Liver (tissue), 3 donors: ENCODE measurements around the gene ZNF333.

Source experiments
- CTCF ChIP-seq: fragments of 150-350 bp; IDR thresholded peaks from 2 replicates; pipeline ENCODE4 v1.5.1; 2017; ENCODE audit warnings: improper control_type of control experiment, low read depth, low read length; ENCODE audit not compliant: missing input control
- EGR1 ChIP-seq, 2 donors: IDR thresholded peaks; 2 replicates each; pipeline ENCODE4 v1.6.1; 2016 to 2018; ENCODE audit warnings: antibody characterized with exemption in 2 of 2, low read depth in 2 of 2
- FOXA1 ChIP-seq: IDR thresholded peaks from 2 replicates; pipeline ENCODE4 v1.6.1; 2016; ENCODE audit warnings: antibody characterized with exemption
- HNF4A ChIP-seq, 2 donors: conservative IDR thresholded peaks; 2 replicates each; pipeline ENCODE4 v1.6.1; 2016; ENCODE audit warnings: antibody characterized with exemption in 2 of 2, mild to moderate bottlenecking in 2 of 2
- JUND ChIP-seq, 2 donors: IDR thresholded peaks; 2 replicates each; pipeline ENCODE4 v1.6.1; 2016; ENCODE audit warnings: antibody characterized with exemption in 2 of 2
- MAX ChIP-seq: IDR thresholded peaks from 2 replicates; pipeline ENCODE4 v1.6.1; 2016; ENCODE audit warnings: antibody characterized with exemption
- RAD21 ChIP-seq, 2 donors: IDR thresholded peaks; 2 replicates each; pipeline ENCODE4 v1.6.1; 2016; ENCODE audit warnings: antibody characterized with exemption in 2 of 2, mild to moderate bottlenecking in 2 of 2
- REST ChIP-seq: IDR thresholded peaks from 2 replicates; pipeline ENCODE4 v1.6.1; 2016; ENCODE audit warnings: antibody characterized with exemption, mild to moderate bottlenecking
- SP1 ChIP-seq: IDR thresholded peaks from 2 replicates; pipeline ENCODE4 v1.6.1; 2018; ENCODE audit warnings: antibody characterized with exemption, mild to moderate bottlenecking
- TAF1 ChIP-seq: conservative IDR thresholded peaks from 2 replicates; pipeline ENCODE4 v1.6.1; 2016; ENCODE audit warnings: antibody characterized with exemption, mild to moderate bottlenecking
- YY1 ChIP-seq: IDR thresholded peaks from 2 replicates; pipeline ENCODE4 v1.6.1; 2016; ENCODE audit warnings: antibody characterized with exemption, mild to moderate bottlenecking
- ZBTB33 ChIP-seq: IDR thresholded peaks from 2 replicates; pipeline ENCODE4 v1.6.1; 2016; ENCODE audit warnings: antibody characterized with exemption
- donor health status: healthy.
- donor health status: healthy.

GRCh38 chr19:14669940-14670339 lies 19.9 kb upstream of the ZNF333 start:
- no peak for TF ChIP-seq ZBTB33
- TF ChIP-seq CTCF: no peak
- no peak for TF ChIP-seq MAX
- TF ChIP-seq SP1: no peak
- TF ChIP-seq REST: no peak
- TF ChIP-seq FOXA1: no peak
- no peak for TF ChIP-seq RAD21 (IDR thresholded peaks at IDR 0.05)
- TF ChIP-seq YY1: no peak
- no peak for TF ChIP-seq EGR1 (IDR thresholded peaks at IDR 0.05; ENCODE audit: low read depth in 2 of 2)
- TF ChIP-seq TAF1: no peak
- TF ChIP-seq JUND (IDR thresholded peaks at IDR 0.05): no peak
- TF ChIP-seq HNF4A (conservative IDR thresholded peaks at IDR 0.05): no peak
